ENCODE results near the gene CAVIN3.
"Not testable (repeated sequence)": the region's sequence is repeated elsewhere in the genome, so short reads cannot be mapped to it uniquely, and the experiment has no call there.

The CAVIN3 gene

GRCh38 chr11:6323291-6323905, 3.1 kb upstream of the CAVIN3 start:
- DNase-seq = peak; percentile 79

- DNase-seq = peak; percentile 92
These were observed 1.7 kb upstream of the CAVIN3 start for GRCh38 chr11:6321961-6322362.

GRCh38 chr11:6321356-6321755, 1.1 kb upstream of the CAVIN3 start:
- no peak for DNase-seq

- peak; percentile 83 for DNase-seq
These were observed 444 bp downstream of the CAVIN3 start for GRCh38 chr11:6319704-6320410.

GRCh38 chr11:6319001-6319703, 1.1 kb downstream of the CAVIN3 start:
- DNase-seq = no peak

- no peak for DNase-seq
These were observed 2.1 kb downstream of the CAVIN3 start for GRCh38 chr11:6318204-6318603.

- DNase-seq = peak; percentile 77
These were observed 4.4 kb downstream of the CAVIN3 start for GRCh38 chr11:6315811-6316425.

GRCh38 chr11:6312106-6312505, 8.2 kb downstream of the CAVIN3 start:
- no peak for DNase-seq

GRCh38 chr11:6307876-6308275, 12.4 kb downstream of the CAVIN3 start:
- peak; percentile 15 for DNase-seq

- DNase-seq = no peak
These were observed 15.0 kb downstream of the CAVIN3 start for GRCh38 chr11:6305297-6305696.

GRCh38 chr11:6303661-6304060, 16.6 kb downstream of the CAVIN3 start:
- no peak for DNase-seq

- no peak for DNase-seq
These were observed 19.2 kb downstream of the CAVIN3 start for GRCh38 chr11:6301096-6301495.

GRCh38 chr11:6300325-6300724, 20.0 kb downstream of the CAVIN3 start:
- DNase-seq = no peak

GRCh38 chr11:6298605-6299004, 21.7 kb downstream of the CAVIN3 start:
- DNase-seq = peak; percentile 52

- peak; percentile 6 for DNase-seq
These were observed 22.5 kb downstream of the CAVIN3 start for GRCh38 chr11:6297831-6298230.

GRCh38 chr11:6285019-6285418, 35.3 kb downstream of the CAVIN3 start:
- DNase-seq = no peak

GRCh38 chr11:6284250-6284649, 36.1 kb downstream of the CAVIN3 start:
- no peak for DNase-seq

GRCh38 chr11:6283453-6284023, 36.8 kb downstream of the CAVIN3 start:
- no peak for DNase-seq

- not testable (repeated sequence) for DNase-seq
These were observed 39.5 kb downstream of the CAVIN3 start for GRCh38 chr11:6280809-6281208.

- DNase-seq = no peak
These were observed 47.1 kb downstream of the CAVIN3 start for GRCh38 chr11:6273188-6273587.

GRCh38 chr11:6271598-6271997, 48.7 kb downstream of the CAVIN3 start:
- DNase-seq = no peak

- DNase-seq = no peak
These were observed 49.6 kb downstream of the CAVIN3 start for GRCh38 chr11:6270584-6271246.

- no peak for DNase-seq
These were observed 50.3 kb downstream of the CAVIN3 start for GRCh38 chr11:6269994-6270393.
